8988T (cell line): ENCODE data around the gene ZNF334.

Source experiments
- DNase-seq: peaks from one replicate; pipeline ENCODE4 v3.0.0; 2011

ZNF334 gene

DNA sequence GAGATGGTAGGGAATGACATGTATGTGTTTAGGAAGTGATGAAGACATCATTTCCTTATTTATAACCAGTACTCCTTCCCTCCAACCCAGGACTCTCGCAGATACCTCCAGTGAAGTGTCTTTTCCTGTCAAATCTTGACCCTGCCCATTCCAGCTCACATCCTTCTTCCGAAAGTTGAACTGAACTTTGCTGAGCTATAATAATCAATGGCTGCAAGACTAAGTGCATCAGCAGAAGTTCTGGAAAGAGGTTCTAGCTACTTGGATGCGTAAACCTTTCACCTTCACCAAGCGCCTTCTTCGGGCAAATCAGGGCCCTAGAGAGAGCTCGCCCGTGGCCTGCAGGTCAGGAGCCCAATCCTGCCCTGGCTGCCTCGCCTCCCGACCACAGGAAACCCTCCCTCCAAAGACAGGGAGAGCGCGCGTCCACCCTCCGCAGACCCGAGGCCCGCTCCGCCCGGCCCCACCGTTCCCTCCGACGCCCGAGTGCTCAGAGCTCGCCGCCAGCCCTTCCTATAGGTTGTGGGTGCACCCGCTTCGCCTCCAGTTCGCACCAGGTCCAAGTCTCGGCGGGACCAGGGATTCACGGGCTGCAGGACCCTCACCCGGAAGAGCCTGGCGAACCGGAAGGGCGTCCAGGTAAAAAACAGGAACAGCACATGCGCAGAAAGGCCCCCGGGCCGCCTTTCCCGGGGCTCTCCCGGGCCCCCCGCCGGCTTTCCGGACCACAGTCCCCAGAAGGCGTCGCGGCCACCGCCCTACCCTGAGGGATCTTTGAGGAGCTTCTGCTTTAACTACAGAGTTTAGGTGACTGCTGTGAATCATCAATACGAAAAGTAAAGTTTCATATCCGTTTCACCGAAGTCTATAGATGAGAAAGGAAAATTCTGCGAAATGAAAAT lies at the start of gene ZNF334:
TSS of gene ZNF334 (minus strand) at position 617 of the 902 bp plus-strand sequence. CDS start 1,457 bp downstream, outside the sequence.
- peak; percentile 46 for DNase-seq

DNA sequence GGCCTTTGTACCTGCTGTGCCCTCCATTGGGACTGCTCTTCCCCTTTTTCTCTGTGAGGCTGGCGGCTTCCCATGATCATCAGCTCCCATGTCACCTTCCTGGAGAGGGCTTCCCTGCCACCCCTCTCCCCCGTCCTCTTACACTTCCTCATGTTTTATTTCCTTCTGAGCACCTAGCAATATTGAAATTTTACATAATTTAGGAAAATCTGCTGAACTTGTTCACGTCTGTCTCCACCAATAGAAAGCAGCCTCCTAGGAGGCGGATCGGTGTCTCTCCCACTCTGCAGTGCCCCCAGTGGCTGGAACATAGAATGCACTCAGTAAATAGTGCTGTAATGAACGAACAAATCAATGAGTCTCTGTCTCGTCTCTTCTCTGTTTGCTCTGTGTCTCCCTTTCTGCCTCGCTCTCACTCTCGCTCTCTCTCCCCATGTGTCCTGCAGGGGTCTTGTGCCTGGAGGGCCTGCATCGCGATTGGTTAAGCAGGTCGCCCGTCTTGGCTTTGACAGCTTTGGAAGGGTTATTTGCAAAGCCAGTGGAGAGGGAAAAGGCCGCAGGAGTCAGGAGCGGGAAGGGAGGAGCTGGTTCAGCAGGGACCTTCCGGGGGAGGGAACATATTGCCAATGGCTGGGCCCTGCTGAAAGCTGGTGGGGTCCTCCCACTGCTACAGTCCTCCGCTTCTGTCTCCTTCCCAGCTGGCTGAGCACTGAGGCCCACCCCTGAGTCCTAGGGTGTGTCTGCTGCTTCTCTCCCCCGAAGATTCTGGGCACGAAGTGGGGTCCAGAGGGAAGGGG lies 49.2 kb upstream of the ZNF334 start:
- DNase-seq: peak; percentile 66

DNA sequence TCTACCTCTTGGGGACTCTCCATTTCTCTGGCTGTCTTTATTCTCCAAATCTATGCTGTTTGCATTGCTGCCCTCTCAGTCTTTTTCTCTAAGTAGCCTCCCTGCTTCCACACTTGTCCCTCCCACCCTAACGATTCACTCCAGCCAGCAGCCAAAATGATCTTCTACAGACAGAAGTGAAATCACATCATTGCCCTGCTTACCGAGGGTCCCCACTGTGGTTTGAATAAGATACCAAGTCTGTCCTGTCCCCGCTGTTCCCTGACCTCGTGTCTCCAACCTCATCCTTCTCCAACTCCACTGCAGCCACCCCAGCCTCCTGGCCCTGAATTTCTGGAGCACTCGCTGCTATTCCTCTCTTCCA lies 48.6 kb upstream of the ZNF334 start:
- no peak for DNase-seq

DNA sequence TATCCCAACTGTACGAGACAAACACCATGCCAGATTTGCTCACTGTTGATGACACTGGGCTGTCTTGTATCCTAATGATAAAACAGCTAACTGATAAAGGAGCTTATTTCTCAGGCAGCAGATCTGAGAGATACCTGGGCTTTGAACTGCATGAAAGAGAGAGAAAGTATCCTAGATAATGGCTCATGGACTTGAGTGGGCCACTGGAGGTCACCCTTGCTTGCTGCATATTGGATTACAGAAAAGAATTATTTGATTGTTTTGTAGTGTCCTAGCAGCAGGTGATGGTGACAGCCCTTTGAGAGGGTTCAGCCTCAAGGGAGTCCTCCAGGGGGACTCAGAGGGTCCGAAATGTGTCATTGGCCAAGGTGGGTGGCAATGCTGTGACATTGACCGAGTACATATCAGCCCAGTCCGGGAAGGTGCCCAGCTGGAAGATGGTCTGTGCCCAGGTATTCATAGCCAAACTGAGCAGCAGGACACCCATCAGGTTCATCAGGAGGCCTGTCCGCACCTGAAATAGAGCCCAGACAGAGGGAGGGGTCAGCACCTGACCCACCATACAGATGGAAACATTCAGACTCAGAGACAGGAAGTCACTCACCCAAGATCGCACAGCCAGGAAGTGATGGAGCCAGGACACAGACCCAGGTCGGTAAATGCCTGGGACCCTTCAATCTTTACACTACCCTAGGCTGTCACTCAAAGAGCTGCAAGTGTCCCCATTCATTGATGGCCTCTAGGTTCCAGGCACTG lies 46.5 kb upstream of the ZNF334 start:
- DNase-seq: no peak

DNA sequence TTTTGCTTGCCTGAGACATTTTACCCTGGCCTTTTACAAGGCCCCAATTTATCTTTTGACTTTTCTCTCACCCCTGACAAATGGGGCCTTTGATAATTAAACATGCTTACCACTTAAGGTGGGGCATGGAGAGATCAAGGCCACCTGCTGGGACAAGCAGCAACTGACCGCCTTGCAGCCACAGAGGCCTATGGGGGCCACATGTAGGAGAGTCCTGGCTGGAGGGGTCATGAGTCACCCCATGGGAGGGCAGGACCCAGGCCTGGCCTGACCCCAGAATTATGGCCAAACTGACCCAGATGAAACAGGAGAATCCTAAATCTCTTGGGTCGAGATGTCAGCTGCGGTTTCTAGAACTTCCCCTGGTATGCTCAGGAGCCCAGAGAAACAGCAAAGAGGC lies 45.6 kb upstream of the ZNF334 start:
- no peak for DNase-seq

DNA sequence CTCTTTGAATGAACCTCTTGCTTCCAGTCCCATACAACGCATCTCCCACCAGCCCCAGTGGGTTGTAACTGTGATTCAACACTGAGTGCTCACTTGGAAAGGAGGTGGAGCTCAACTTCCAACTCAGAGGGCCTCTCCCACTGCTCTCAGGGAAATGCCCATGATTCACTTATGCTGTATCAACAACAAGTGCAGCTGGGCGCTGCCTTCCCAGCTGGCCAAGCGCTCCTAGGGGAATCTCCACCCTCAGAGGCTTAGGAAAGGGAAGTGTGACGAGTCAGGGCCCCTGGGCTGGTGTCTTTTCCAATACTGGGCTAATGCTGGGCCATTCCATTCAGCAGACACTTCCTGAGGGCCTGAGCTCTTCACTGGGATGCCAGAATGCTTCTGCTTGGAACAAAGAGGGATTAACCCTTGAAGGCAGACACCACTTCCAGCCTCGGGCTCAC lies 45.2 kb upstream of the ZNF334 start:
- no peak for DNase-seq

DNA sequence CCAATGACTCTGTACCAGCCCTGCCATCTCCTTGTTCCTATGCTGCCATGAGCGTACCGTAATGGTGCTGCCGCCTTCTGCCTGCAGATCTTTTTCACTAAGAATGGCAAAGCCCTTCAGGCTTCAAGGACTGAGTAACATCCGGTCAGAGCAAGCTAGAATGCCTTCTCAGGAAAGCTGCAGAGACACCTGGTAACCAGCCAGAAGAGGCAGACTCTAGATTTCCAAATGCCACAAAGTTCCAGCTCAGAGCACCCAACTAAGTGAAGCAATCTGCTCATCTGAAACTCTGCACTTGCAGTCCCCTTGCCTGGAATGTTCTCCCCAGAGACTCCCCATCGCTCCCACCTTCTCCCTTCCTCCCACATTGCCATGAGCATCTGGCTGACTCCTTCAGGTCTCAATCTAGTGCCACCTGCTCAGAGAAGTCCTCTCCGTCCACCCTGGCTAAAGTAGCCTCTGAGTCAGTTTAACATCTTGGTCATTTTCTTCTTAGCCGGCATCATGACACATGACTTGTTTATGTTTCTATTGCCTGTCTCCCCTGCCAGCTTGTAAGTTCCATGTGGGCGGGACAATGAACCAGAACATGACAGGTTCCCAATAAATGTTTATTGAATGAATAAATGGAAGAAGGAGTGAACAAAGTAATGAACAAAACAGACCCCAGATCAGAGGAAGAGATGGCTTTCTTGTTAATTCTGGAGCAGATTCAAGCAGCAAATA lies 44.0 kb upstream of the ZNF334 start:
- DNase-seq: no peak

DNA sequence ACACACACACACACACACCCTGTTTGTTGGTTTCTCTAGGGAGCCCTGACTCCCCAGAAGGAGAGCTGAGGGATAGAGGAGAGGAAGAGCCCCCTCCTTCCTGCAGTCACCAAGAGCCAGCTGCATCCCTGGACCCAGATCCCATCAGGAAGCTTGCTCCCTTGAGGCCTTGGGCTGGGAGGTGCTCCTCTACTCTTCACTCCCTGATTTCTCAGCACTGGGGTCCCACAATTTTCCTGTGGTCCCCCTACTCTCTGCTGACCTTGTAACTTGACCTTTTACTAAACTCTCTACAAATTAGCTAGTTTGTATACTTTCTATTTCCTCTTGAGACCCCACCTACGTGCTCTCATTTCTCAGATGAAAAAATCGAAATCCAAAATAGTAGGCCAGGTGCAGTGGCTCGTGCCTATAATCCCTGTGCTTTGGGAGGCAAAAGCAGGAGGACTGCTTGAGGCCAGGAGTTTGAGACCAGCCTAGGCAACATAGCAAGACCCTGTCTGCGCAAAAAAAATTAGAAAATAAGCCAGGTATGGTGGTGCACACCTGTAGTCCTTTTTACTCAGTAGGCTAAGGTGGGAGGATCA lies 42.1 kb upstream of the ZNF334 start:
- DNase-seq: no peak

DNA sequence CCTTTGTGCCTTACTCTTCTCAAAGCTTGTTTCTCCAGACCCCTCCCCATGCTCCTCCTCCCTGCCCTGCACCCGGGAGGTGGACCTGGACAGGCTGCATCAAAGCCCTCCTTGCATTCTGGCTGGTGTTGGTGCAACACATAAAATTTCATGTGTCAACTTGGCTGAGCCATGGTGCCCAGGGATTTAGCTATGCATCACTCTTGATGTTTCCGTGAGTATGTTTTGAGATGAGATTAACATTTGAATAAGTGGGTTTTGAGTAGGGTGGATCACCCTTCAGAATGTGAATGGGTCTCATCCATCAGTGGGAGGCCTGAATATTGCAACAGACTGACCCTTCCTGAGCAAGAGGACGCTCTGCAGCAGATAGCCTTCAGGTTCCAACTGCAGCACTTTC lies 41.5 kb upstream of the ZNF334 start:
- DNase-seq: no peak

DNA sequence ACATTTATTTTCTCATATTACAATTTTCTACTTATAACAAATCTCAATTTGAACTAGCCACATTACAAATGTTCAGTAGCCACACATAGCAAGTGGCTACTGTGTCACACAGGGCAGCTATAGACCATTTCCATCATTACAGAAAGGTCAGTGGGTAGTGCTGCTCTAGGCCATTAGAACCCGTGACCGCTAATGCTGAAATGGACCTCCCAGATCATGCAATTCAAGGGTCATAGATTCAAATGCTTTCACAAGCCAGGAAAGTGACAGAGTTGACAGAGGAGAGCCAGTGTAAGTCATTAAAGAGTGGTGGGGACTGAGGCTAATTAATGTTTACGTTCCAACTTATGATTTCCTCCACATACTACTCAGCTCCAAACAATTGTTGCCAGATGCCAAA lies 40.6 kb upstream of the ZNF334 start:
- DNase-seq: no peak

DNA sequence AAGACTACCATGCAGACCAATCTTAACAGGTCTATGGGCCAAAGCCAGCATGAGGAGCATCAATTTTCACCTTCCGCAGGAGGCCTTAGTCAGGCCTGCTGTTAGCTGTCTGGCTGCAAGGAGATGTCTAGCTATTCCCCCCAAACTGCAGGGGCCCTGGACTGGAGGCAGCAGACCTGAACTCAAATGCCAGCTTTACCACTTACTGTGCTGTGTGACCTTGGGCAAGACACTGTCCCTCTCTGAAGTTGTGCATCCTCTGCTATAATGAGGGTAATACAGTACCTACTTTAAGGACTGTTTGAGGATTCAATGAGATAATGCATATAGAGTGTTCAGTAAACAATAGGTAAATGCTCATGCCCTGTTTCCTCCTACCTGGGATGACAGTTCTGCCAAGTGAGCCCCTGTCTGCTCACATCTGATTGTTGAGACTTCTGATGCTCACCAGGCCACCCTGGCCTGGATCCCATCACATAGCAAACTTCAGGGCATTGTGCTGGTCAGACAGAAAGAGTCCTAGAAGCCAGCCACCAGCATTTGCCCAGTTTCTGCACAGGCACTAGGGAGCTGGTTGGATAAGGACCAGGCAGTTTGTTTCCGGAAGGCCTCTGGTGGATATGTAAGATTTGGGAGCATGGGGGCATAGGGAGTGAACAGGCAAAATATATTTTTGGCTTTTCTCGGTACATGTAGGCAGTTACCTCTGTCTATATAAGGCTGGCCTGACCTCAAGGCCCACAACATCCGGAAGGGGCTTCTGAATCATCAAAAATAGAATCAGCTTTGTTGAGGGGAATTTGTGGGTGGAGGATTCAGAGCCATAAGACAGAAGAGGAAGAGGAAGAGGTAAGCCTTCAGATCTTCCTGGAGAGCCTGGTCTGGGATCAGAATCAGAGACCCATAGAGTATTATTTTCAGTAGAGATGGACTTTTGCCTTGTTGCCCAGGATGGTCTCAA lies 39.4 kb upstream of the ZNF334 start:
- no peak for DNase-seq

DNA sequence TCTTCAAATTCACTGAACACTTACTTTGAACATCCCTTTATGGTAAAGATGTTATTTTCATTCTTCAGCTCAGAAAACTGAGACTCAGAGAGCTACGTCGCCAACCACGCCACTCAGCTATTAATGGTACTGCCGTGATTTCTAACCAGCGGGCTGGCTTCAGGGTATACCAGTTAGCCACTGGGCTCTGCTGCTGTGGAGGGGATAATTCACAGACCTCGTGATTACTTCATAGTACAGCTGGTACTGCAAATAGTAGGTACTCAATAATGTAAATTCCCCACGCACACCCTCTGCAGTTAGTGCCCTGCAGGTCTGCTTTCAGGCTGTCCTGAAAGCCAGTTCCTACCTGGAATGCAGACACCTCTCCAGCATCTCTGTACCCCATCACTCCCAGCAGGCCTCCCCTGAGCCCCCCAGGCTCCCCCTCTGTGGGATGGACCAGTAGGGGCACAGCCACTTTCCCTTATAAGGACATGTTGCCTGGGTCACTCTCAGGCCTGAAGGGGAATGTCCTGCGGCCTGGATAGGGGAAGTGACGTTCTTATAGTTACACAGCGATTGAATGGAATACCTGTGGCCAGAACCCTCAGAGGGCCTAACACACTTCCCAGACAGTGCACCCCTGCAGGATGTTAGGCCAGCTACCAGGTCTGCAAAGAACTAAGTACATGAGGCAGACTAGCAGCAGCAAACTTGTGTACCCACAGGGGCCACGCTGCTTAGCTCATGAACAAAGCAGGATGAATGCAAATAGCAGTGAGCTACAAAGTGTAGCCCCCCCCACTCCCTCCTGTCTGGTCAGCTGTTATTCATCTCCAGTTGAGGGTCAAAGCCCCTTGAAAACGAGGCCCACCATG lies 38.4 kb upstream of the ZNF334 start:
- DNase-seq: no peak

DNA sequence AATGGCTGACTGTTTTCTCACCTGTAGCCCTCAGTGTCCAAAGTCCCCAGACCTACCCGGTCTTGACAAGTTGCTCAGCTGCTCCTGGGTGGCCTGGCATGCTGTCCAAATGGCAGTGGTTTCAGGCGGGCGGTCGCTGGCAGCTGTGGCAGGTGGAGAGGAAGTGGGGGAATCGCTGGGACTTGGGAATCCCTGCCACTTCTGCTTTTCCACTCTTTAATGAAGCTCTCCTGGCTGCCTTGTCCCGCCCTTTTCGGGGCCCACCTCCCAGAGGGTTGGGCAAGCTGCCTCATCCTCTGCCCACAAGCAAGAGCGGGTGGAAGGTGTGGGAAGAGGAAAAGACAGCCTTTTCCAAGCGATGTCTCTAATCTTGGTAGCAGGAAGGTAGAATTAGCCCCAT lies 37.1 kb upstream of the ZNF334 start, which contains the start of gene OCSTAMP:
TSS of gene OCSTAMP (minus strand) at position 194 of the 400 bp plus-strand sequence. CDS start at position 100, 94 bp downstream.
- DNase-seq: no peak

DNA sequence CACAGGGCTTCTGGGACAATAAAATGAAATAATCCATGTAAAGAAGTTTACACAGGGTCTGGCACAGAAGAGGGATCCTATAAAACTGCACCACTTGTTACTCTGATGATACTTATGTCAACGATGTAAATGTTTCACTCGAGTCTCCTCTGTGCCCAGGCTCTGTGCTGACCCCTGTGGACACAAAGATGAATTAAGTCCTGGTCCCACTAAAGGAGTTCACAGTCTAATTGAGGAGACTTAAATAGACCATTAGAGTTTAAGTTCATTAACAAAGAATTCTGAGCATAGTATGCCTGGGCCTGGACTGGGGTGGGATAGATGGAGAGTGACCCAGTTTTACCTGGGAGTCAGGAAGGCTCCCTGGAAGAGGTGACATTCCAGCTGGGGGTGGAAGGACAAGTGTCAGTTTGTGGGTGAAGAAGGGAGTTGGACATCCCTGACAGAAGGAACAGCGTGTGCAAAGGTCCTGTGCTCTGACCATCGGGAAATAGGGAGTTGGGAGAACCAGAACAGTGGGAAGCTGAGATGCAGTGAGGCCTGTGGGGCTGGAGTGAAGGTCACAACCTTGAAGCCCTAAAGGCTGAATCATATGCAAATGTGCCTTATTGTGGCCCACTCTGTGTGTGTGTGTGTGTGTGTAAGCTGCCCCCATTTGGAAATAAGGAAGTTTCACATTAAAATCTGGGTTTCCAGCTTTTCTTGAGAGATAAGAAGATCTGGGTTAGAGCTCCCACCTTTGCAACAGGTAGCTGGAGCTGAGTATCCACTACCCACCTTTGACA lies 36.0 kb upstream of the ZNF334 start:
- DNase-seq: no peak

DNA sequence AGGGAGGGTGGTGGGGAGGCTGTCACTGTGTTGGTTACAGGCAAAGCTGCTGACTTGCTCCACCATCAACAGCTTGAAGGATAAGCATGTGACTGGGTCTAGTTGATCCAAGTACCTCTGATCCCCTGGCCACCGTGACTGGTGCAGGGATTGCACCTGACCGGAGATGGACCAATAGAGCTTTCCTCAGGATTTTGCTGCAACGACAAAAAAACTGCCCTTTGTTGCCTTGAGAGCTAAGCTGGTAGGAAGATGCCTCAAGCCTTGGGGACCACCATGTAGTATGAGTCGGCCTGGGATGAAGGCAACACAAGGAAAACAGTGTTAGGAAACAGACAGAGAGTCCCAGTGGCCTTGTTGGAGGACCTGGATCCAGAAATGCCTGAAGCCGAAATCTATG lies 35.3 kb upstream of the ZNF334 start:
- no peak for DNase-seq

DNA sequence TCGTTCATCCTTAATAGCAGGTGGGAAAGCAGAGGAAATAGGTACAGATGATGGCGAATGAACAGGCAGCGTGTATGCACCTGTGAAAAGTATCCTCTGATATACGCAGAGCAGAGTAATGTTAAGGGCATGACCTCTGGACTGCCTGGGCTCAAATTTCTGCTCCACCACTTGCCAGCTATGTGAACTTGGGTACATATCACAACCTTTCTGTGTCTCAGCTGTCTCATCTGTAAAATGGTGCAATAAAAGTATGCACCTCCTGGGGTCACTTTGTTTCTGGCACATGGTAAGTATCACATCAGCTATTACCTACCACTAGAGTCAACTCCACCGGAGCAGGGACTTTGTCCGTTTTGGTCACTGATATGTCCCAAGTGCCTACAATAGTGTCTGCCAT lies 34.6 kb upstream of the ZNF334 start:
- DNase-seq: no peak

DNA sequence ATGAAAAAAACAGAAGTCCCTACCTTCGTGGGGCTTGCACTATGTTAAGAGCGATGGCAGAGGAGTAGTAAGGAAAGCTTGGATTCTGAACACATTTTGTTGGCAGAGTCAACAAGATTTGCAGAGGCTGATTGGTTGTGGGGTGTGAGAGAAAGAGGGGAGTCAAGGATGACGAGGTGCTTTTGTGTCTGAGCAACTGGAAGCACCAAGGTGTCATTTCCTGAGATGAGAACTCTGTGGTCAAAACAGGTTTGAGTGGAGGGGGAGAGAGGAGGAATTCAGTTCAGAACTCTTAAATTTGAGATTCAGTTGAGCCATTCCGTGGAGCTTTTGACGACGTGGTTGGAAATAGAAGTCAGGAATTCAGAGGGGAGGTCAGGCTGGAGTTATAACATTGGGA lies 33.6 kb upstream of the ZNF334 start:
- DNase-seq: no peak

DNA sequence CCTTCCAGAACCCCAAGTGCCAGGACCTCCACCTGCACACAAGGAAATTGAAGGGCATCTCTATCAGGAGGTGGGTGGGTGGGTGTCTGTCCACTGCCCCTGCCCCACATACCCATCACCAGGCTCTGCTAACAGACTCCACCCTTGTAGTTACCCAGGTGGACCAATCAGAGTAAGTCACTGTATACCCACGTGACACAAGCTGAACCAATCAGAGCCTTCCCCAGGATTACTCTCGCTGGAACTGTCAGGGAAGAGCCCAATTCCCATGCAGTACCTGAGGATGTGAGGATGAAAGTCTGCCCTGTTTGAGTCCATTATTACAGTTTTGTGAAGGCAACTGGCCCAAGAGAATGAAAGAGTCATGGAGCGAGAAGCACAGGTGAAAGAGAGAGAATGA lies 32.9 kb upstream of the ZNF334 start:
- DNase-seq: no peak

DNA sequence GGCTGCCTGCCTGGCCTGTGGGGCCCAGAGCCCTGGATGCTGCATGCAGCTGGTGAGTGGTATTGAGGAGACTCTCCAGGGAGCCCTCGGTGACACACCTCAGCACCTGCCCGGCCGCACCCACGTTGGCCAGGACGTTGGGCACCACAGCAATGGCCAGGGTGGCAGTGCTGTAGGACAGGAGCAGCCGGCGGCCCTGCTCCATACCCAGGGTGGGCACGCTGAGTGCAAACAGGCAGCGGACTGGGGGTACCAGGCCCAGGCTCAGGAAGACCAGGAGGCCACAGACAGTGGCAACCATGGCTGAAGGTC lies 32.4 kb upstream of the ZNF334 start:
- no peak for DNase-seq
